ENCODE results near the gene FAM3A. TPM values are rescaled to one million over a fixed set of nuclear protein-coding genes. Genes with fewer than 3 reads are reported as not detected.
A peak's percentile ranks its signal among the peaks of the same experiment; 100 is the strongest.

The FAM3A gene
- total and polyA plus RNA-seq, 9 of the 15 experiments (the other 6 are each of a cell fraction or from before 2014, with no cell fraction given): 0.75 to 70.6 (median 27.0) TPM

DNA sequence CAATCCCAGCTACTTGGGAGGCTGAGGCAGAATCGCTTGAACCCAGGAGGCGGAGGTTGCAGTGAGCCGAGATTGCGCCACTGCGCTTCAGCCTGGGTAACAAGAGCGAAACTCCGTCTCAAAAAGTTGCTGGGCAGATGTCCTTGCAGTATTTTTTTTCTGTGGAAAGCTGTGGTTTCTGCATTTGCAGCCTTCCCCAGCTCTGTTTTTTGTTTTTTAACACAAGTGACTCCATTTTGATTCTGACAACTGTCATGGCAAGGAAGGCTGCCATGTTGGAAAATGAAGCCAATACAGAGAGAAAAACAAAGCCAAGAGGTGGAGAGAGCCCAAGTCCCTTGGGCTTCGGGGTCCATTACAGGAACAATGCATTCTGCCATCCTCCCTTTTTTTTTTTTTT, 13.9 kb downstream of the FAM3A start (continued):
- TF ChIP-seq KLF1 (tag; IDR thresholded peaks at IDR 0.05) (no peak), DMBX1 (CRISPR knock-in tag; IDR thresholded peaks at IDR 0.05; ENCODE audit: borderline replicate concordance) (0 out of 2 replicates have a peak, but pooled peaks have one; percentile 35), KDM4B (IDR thresholded peaks at IDR 0.05; ENCODE audit: borderline replicate concordance in 2 of 2, low read depth in 1 of 2) (no peak), SMARCE1 (IDR thresholded peaks at IDR 0.05) (no peak), CREBBP (IDR thresholded peaks at IDR 0.05; ENCODE audit: low read depth, low read length) (no peak), FOXA1 (IDR thresholded peaks at IDR 0.05; ENCODE audit: borderline replicate concordance) (no peak), MAFG (tag; conservative IDR thresholded peaks at IDR 0.05) (no peak), HMGN3 (IDR thresholded peaks at IDR 0.05; ENCODE audit: borderline replicate concordance, extremely low read depth, insufficient read length, low read depth, low read length) (no peak), NR4A1 (CRISPR knock-in tag; IDR thresholded peaks at IDR 0.05) (no peak), NR4A1 (tag; IDR thresholded peaks at IDR 0.05) (peak; percentile 62; the same call in 1 of the 2 replicates), ZNF324 (CRISPR knock-in tag; IDR thresholded peaks at IDR 0.05) (no peak), RFX5 (IDR thresholded peaks at IDR 0.05; ENCODE audit: low read depth, low read length) (no peak), NR2C1 (IDR thresholded peaks at IDR 0.05) (no peak), NR2C1 (tag; IDR thresholded peaks at IDR 0.05) (no peak)
- TF ChIP-seq, protein P1, sequence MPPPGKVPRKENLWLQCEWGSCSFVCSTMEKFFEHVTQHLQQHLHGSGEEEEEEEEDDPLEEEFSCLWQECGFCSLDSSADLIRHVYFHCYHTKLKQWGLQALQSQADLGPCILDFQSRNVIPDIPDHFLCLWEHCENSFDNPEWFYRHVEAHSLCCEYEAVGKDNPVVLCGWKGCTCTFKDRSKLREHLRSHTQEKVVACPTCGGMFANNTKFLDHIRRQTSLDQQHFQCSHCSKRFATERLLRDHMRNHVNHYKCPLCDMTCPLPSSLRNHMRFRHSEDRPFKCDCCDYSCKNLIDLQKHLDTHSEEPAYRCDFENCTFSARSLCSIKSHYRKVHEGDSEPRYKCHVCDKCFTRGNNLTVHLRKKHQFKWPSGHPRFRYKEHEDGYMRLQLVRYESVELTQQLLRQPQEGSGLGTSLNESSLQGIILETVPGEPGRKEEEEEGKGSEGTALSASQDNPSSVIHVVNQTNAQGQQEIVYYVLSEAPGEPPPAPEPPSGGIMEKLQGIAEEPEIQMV (tag; conservative IDR thresholded peaks at IDR 0.05; ENCODE audit: low read depth): peak; percentile 40; the same call in 1 of the 2 replicates
- TF ChIP-seq, protein P2, sequence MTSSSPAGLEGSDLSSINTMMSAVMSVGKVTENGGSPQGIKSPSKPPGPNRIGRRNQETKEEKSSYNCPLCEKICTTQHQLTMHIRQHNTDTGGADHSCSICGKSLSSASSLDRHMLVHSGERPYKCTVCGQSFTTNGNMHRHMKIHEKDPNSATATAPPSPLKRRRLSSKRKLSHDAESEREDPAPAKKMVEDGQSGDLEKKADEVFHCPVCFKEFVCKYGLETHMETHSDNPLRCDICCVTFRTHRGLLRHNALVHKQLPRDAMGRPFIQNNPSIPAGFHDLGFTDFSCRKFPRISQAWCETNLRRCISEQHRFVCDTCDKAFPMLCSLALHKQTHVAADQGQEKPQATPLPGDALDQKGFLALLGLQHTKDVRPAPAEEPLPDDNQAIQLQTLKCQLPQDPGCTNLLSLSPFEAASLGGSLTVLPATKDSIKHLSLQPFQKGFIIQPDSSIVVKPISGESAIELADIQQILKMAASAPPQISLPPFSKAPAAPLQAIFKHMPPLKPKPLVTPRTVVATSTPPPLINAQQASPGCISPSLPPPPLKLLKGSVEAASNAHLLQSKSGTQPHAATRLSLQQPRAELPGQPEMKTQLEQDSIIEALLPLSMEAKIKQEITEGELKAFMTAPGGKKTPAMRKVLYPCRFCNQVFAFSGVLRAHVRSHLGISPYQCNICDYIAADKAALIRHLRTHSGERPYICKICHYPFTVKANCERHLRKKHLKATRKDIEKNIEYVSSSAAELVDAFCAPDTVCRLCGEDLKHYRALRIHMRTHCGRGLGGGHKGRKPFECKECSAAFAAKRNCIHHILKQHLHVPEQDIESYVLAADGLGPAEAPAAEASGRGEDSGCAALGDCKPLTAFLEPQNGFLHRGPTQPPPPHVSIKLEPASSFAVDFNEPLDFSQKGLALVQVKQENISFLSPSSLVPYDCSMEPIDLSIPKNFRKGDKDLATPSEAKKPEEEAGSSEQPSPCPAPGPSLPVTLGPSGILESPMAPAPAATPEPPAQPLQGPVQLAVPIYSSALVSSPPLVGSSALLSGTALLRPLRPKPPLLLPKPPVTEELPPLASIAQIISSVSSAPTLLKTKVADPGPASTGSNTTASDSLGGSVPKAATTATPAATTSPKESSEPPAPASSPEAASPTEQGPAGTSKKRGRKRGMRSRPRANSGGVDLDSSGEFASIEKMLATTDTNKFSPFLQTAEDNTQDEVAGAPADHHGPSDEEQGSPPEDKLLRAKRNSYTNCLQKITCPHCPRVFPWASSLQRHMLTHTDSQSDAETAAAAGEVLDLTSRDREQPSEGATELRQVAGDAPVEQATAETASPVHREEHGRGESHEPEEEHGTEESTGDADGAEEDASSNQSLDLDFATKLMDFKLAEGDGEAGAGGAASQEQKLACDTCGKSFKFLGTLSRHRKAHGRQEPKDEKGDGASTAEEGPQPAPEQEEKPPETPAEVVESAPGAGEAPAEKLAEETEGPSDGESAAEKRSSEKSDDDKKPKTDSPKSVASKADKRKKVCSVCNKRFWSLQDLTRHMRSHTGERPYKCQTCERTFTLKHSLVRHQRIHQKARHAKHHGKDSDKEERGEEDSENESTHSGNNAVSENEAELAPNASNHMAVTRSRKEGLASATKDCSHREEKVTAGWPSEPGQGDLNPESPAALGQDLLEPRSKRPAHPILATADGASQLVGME (CRISPR knock-in tag; IDR thresholded peaks at IDR 0.05): no peak
- TF ChIP-seq, protein P3, sequence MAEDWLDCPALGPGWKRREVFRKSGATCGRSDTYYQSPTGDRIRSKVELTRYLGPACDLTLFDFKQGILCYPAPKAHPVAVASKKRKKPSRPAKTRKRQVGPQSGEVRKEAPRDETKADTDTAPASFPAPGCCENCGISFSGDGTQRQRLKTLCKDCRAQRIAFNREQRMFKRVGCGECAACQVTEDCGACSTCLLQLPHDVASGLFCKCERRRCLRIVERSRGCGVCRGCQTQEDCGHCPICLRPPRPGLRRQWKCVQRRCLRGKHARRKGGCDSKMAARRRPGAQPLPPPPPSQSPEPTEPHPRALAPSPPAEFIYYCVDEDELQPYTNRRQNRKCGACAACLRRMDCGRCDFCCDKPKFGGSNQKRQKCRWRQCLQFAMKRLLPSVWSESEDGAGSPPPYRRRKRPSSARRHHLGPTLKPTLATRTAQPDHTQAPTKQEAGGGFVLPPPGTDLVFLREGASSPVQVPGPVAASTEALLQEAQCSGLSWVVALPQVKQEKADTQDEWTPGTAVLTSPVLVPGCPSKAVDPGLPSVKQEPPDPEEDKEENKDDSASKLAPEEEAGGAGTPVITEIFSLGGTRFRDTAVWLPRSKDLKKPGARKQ (CRISPR knock-in tag; IDR thresholded peaks at IDR 0.05): no peak
- TF ChIP-seq, protein P4, sequence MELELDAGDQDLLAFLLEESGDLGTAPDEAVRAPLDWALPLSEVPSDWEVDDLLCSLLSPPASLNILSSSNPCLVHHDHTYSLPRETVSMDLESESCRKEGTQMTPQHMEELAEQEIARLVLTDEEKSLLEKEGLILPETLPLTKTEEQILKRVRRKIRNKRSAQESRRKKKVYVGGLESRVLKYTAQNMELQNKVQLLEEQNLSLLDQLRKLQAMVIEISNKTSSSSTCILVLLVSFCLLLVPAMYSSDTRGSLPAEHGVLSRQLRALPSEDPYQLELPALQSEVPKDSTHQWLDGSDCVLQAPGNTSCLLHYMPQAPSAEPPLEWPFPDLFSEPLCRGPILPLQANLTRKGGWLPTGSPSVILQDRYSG (tag; conservative IDR thresholded peaks at IDR 0.05; ENCODE audit: low read depth): peak; percentile 79; the same call in 1 of the 2 replicates
